Keratinocyte (primary cell): ENCODE results near the gene ZSCAN5B. TPM values are rescaled to one million over a fixed set of nuclear protein-coding genes. Genes with fewer than 3 reads are reported as not detected.

Source experiments
- DNase-seq: peaks from one replicate; pipeline ENCODE4 v3.0.0-alpha.2; 2011; ENCODE audit warnings: low read depth, missing footprints, low spot score
- FAIRE-seq: peaks from 2 replicates; lab custom pipeline; 2011; peaks lifted over from hg19 to GRCh38; lab: Jason Lieb, UNC
- H2AFZ ChIP-seq: 2 replicates; pipeline ENCODE4 v1.6.0; 2012; ENCODE audit warnings: low read length, control low read depth, inconsistent platforms; ENCODE audit not compliant: control insufficient read depth
- H3K27ac ChIP-seq: 2 replicates; pipeline ENCODE4 v1.5.1; 2011; ENCODE audit warnings: low read length; ENCODE audit not compliant: control insufficient read depth, insufficient read depth
- H3K27me3 ChIP-seq: 3 replicates; pipeline ENCODE4 v1.6.0; 2011; ENCODE audit warnings: low read length; ENCODE audit not compliant: control insufficient read depth, insufficient read depth; ENCODE audit errors: extremely low read depth
- H3K36me3 ChIP-seq, 2 experiments: 2 replicates in 1 of 2; 3 replicates in 1 of 2; pipeline ENCODE4 v1.5.1; 2011; ENCODE audit warnings: low read length in 2 of 2, mild to moderate bottlenecking in 1 of 2; ENCODE audit not compliant: control insufficient read depth in 2 of 2, insufficient read depth in 2 of 2; ENCODE audit errors: extremely low read depth in 1 of 2
- H3K4me1 ChIP-seq: 3 replicates; pipeline ENCODE4 v1.5.1; 2011; ENCODE audit warnings: low read length; ENCODE audit not compliant: control insufficient read depth, insufficient read depth; ENCODE audit errors: extremely low read depth
- H3K4me2 ChIP-seq: 3 replicates; pipeline ENCODE4 v1.6.0; 2011; ENCODE audit warnings: low read depth, low read length; ENCODE audit not compliant: control insufficient read depth, insufficient read depth; ENCODE audit errors: extremely low read depth
- H3K4me3 ChIP-seq, 3 experiments: fragments of 200-600 bp in 1 of 3; sonication (generic) in 1 of 3; 2 replicates in 2 of 3; 3 replicates in 1 of 3; pipeline ENCODE4 v1.5.1; 2011 to 2016; ENCODE audit warnings: low read length in 3 of 3, mild to moderate bottlenecking in 3 of 3, control low read depth in 2 of 3, inconsistent platforms in 1 of 3, low read depth in 1 of 3, mixed read lengths in 1 of 3, mixed run types in 1 of 3, moderate library complexity in 1 of 3; ENCODE audit not compliant: control insufficient read depth in 2 of 3, insufficient read depth in 2 of 3; ENCODE audit errors: extremely low read depth in 1 of 3
- H3K79me2 ChIP-seq: 2 replicates; pipeline ENCODE4 v1.6.0; 2012; ENCODE audit warnings: low read length; ENCODE audit not compliant: control insufficient read depth, insufficient read depth
- H3K9ac ChIP-seq: 3 replicates; pipeline ENCODE4 v1.6.0; 2011; ENCODE audit warnings: low read length; ENCODE audit not compliant: control insufficient read depth, insufficient read depth; ENCODE audit errors: extremely low read depth
- H3K9me1 ChIP-seq: 3 replicates; pipeline ENCODE4 v1.6.0; 2011; ENCODE audit warnings: low read length; ENCODE audit not compliant: control insufficient read depth, insufficient read depth; ENCODE audit errors: extremely low read depth
- H3K9me3 ChIP-seq: 2 replicates; pipeline ENCODE4 v1.5.1; 2012; ENCODE audit warnings: low read depth, low read length; ENCODE audit not compliant: control insufficient read depth
- H4K20me1 ChIP-seq: 3 replicates; pipeline ENCODE4 v1.6.0; 2011; ENCODE audit warnings: low read length; ENCODE audit not compliant: control insufficient read depth, insufficient read depth; ENCODE audit errors: extremely low read depth
- CTCF ChIP-seq, 3 experiments: IDR thresholded peaks in 1 of 3; conservative IDR thresholded peaks in 1 of 3; optimal IDR thresholded peaks in 1 of 3; 2 replicates in 2 of 3; 3 replicates in 1 of 3; pipeline versions ENCODE3 to v1.5.1; 2011; ENCODE audit warnings: low read length in 3 of 3, mild to moderate bottlenecking in 3 of 3, moderate library complexity in 2 of 3, control low read depth in 1 of 3, inconsistent platforms in 1 of 3; ENCODE audit not compliant: insufficient read depth in 2 of 3; ENCODE audit errors: extremely low read depth in 1 of 3
- EZH2 ChIP-seq: IDR thresholded peaks from one replicate; pipeline ENCODE4 v1.6.1; 2012; ENCODE audit warnings: inconsistent platforms, mild to moderate bottlenecking, low read length, moderate library complexity
- dilution Hi-C: fragments of 300-500 bp; cut with MboI; formaldehyde crosslinking; loops from one replicate; pipeline ENCODE4 v1.7.0; 2020; ENCODE audit warnings: low sequenced_read_pairs; ENCODE audit not compliant: extremely low pct_ligation_motif_present
- polyA plus RNA-seq, 5 experiments: library from polyadenylated mRNA; depleted of rRNA in 3 of 5; stranded (reverse) in 3 of 5; stranded (forward) in 1 of 5; unstranded in 1 of 5; fragments of >200 nt; gene quantifications; 1 replicate in 1 of 5; 2 replicates in 3 of 5; 3 replicates in 1 of 5; pipeline versions ENCODE4 v1.2.1 to v1.2.3, GENCODE V29; 2011 to 2012; ENCODE audit warnings: missing spikeins in 2 of 5, low read depth in 1 of 5, low replicate concordance in 1 of 5

The ZSCAN5B gene
- polyA plus RNA-seq, 1 donor (not counting 4 experiments of a cell fraction or from before 2014, with no cell fraction given): not detected

DNA sequence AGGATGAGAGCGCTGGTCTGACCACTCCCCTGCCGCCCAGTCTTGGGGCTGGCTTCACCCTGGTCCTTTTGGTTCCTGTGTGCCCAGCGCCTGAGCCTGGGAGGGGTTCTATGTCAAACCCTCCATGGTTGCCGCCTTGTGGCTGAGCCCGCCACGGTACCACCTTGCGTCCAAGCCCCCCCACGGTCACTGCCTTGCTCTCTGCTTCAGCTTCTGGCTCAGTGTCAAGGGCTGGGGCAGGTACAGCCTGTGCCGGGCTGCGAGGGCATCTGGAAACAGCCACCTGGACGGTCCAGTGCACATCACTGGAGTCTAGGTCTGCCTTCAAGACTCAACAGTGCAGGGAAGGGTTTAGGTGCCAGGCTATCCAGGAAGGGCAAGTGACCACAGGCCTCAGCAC is 36.0 kb downstream of the ZSCAN5B start:
- H3K9me3 ChIP-seq: no peaks in the 10 kb centered on the region
- no peak for FAIRE-seq
- no peak overlapping the region for H3K27ac ChIP-seq
- H3K4me1 ChIP-seq: no peaks in the 10 kb centered on the region
- no peak overlapping the region for H2AFZ ChIP-seq
- no peaks in the 10 kb centered on the region for H4K20me1 ChIP-seq
- H3K27me3 ChIP-seq: no peaks in the 10 kb centered on the region
- TF ChIP-seq CTCF (optimal IDR thresholded peaks at IDR 0.05 in 1 of 3, IDR thresholded peaks at IDR 0.05 in 1 of 3, conservative IDR thresholded peaks at IDR 0.05 in 1 of 3; ENCODE audit: extremely low read depth in 1 of 3, insufficient read depth in 2 of 3, low read length in 3 of 3): no peak
- TF ChIP-seq EZH2: no peak
- H3K36me3 ChIP-seq: peaks cover 2 to 6% of the 10 kb centered on the region in 2 experiments
- dilution Hi-C loops: no loop called here
- H3K4me2 ChIP-seq: no peak overlapping the region
- H3K9me1 ChIP-seq: no peaks in the 10 kb centered on the region
- no peak overlapping the region for H3K9ac ChIP-seq
- H3K79me2 ChIP-seq: no peaks in the 10 kb centered on the region
- no peak for DNase-seq
- H3K4me3 ChIP-seq: no peak overlapping the region

DNA sequence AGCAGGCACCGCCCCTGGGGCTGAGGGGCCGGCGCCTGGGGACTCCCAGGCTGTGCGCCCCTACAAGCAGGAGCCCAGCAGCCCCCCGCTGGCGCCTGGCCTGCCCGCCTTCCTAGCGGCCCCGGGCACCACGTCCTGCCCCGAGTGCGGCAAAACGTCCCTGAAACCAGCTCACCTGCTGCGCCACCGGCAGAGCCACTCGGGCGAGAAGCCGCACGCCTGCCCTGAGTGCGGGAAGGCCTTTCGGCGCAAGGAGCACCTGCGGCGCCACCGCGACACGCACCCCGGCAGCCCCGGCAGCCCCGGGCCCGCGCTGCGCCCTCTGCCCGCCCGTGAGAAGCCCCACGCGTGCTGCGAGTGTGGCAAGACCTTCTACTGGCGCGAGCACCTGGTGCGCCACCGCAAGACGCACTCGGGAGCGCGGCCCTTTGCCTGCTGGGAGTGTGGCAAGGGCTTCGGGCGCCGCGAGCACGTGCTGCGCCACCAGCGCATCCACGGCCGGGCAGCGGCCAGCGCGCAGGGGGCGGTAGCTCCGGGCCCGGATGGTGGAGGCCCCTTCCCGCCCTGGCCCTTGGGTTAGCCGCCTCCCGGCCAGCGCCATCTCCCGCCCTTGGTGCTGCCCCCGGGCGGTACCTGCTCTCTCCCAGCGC is 37.8 kb downstream of the ZSCAN5B start:
- dilution Hi-C loops: no loop called here
- TF ChIP-seq CTCF (optimal IDR thresholded peaks at IDR 0.05 in 1 of 3, IDR thresholded peaks at IDR 0.05 in 1 of 3, conservative IDR thresholded peaks at IDR 0.05 in 1 of 3; ENCODE audit: extremely low read depth in 1 of 3, insufficient read depth in 2 of 3, low read length in 3 of 3): no peak
- TF ChIP-seq EZH2: no peak
- no peak overlapping the region for H3K4me3 ChIP-seq
- no peak overlapping the region for H3K27ac ChIP-seq
- H4K20me1 ChIP-seq: no peaks in the 10 kb centered on the region
- DNase-seq: no peak
- no peaks in the 10 kb centered on the region for H3K9me3 ChIP-seq
- H3K4me1 ChIP-seq: no peaks in the 10 kb centered on the region
- H3K36me3 ChIP-seq: peaks cover 5 to 10% of the 10 kb centered on the region in 2 experiments
- no peaks in the 10 kb centered on the region for H3K79me2 ChIP-seq
- no peak overlapping the region for H3K4me2 ChIP-seq
- FAIRE-seq: no peak
- H3K9me1 ChIP-seq: no peaks in the 10 kb centered on the region
- H2AFZ ChIP-seq: no peak overlapping the region
- no peaks in the 10 kb centered on the region for H3K27me3 ChIP-seq
- H3K9ac ChIP-seq: no peak overlapping the region
